GM12872 (cell line): Measurements from ENCODE around the gene LASP1NB.

ENCODE experiments used
- CTCF ChIP-seq: IDR thresholded peaks from 3 replicates; pipeline ENCODE4 v1.5.1; 2011; ENCODE audit warnings: low read depth, mild to moderate bottlenecking, low read length, moderate library complexity; ENCODE audit not compliant: insufficient read depth

LASP1NB gene

GRCh38 chr17:38897671-38898290 is 27.6 kb upstream of the LASP1NB start:
- TF ChIP-seq CTCF: no peak

DNA sequence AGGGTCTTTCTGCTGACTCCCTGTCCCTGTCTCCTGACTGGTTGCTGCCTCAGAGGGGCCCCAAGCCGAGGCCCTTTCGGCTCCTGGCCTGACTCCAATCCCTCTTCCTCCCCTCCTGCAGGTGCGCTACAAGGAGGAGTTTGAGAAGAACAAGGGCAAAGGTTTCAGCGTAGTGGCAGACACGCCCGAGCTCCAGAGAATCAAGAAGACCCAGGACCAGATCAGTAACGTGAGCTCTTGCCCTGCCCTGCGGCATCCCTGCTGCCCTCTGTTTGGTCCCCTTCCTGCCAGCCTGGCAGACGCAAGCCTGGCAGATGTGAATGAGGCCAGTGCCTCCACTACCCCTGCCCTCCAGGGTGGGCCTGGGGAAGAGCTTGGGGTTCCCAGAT is 27.1 kb upstream of the LASP1NB start:
- TF ChIP-seq CTCF: no peak

- TF ChIP-seq CTCF: no peak
These were observed 26.5 kb upstream of the LASP1NB start for GRCh38 chr17:38898812-38899348.

DNA sequence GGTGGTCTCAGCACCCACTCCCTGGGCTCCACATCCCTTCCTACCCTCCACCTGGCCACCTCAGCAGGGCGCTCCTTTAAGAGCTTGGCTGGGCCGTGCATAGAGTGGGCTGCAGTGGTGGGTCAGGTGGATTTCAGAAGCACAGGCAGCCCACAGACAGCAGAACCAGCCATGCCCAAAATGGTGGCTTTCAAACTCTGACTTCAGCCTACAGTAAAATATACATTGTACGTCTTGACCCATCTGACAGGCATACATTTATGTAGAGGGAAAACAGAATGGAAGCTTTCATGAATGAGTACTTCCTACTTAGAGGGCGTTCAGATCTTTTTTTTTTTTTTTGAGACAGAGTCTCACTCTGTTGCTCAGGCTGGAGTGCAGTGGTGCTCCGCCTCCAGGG is 26.0 kb upstream of the LASP1NB start:
- no peak for TF ChIP-seq CTCF

DNA sequence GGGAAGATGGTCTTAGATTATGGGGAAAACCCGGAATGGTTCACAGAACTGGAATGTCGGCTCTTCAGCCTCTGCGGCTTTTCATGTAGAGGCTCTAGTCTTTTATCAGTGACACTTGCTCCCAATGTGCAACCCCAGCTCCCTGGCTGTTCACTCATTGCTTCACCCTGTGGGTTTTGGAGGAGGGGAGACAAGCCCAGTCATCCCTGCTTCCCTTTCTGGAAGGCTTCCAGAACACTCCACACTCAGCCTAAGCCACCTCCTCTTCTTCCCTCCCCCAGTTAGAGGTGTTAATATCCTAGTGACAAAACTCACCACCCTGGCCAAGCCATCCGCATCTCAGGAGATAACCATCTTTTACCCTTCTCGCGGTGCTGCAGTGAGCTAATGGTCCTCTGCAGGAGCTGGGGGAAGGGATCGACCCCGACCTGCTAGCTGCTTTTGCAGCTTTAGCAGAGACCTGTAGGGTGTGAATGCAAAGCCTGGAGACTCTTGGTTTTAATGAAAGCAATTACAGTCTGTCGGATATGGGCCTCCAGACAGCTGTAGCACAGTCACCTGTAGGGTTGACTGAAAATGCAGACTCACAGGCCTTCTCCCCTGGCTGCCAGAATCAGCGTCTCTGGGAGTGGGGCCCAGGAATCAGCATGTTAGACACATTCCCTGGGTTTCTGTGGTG is 24.3 kb upstream of the LASP1NB start:
- no peak for TF ChIP-seq CTCF

DNA sequence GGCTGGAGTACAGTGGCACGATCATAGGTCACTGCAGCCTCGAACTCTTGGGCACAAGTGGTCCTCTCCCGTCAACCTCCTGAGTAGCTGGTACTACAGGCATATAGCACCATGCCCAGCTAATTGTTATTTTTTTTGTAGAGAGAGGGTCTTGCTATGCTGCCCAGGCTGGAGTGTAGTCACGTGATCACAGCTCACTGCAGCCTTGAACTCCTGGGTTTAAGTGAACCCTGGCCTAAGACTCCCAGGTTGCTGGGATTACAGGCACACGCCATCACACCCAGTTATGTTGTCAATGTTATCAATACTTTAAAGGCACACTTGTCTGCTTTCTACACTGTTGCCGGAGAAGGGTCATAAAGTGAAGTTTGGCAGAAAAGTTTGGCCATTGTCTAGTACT is 22.0 kb upstream of the LASP1NB start:
- TF ChIP-seq CTCF: no peak

- TF ChIP-seq CTCF: no peak
These were observed 20.5 kb upstream of the LASP1NB start for GRCh38 chr17:38904892-38905291.
